OCI-LY3 (cell line): ENCODE data around the gene ATG16L2.

ENCODE experiments used
- CTCF ChIP-seq: fragments of 200-600, 300-600 bp; sonication (generic); IDR thresholded peaks from 2 replicates; pipeline ENCODE4 v1.5.1; 2014; ENCODE audit warnings: antibody characterized with exemption, low read length, low read depth
- EZH2phosphoT487 ChIP-seq: fragments of 200-600 bp; shearing (Covaris generic); IDR thresholded peaks from 2 replicates; pipeline ENCODE4 v1.6.1; 2018; ENCODE audit warnings: antibody characterized with exemption, mixed run types, low read depth

GRCh38 chr11:72869831-72870230 lies 55.6 kb downstream of the ATG16L2 start:
- TF ChIP-seq CTCF (no peak), EZH2phosphoT487 (no peak)
